Fibroblast of lung (primary cell): Measurements from ENCODE around the gene SYNJ2.

Experiments used
- EZH2 ChIP-seq: IDR thresholded peaks from 2 replicates; pipeline ENCODE4 v1.5.1; 2012; ENCODE audit warnings: low read length, control low read depth, mild to moderate bottlenecking; ENCODE audit errors: missing control alignments
- TF ChIP-seq, protein P1 (sequence below), 2 donors: IDR thresholded peaks in 1 of 2; conservative IDR thresholded peaks in 1 of 2; 1 replicate in 1 of 2; 2 replicates in 1 of 2; pipeline ENCODE4 v1.5.1; 2011 to 2012; ENCODE audit warnings: low read length in 2 of 2, control low read depth in 1 of 2, inconsistent platforms in 1 of 2, low read depth in 1 of 2, mild to moderate bottlenecking in 1 of 2

DNA sequence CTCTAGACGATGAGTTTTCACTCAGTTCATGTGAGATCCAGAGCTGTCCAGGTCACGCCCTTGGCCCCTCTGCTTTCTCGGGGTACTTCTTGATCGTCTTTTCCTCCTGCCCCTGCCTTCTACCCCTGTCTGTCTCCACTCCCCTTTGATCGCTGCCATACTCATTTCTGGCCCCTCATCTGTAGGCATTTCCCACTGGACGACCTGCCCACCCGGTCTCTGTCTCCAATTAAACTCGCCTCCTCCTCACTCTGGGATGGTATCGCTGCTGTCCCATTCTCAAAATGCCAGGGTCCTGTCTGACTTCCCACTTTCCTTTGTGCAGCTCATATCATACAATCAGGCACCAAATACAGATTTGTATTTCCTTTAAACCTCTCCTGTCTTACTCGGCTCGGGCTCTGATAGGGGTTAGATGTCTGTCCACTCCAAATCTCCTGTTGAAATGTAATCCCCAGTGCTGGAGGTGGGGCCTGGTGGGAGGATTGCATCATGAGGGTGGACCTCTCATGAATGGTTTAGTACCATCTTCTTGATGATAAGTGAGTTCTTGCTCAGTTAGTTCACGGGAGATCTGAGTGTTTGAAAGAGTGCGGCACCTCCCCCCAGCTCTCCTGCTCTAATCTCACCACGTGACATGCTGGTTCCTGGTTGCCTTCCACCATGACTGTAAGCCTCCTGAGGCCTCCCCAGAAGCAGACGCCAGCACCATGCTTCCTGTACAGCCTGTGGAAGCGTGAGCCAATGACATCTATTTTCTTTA, 3.5 kb upstream of the SYNJ2 start:
- TF ChIP-seq, protein P1, sequence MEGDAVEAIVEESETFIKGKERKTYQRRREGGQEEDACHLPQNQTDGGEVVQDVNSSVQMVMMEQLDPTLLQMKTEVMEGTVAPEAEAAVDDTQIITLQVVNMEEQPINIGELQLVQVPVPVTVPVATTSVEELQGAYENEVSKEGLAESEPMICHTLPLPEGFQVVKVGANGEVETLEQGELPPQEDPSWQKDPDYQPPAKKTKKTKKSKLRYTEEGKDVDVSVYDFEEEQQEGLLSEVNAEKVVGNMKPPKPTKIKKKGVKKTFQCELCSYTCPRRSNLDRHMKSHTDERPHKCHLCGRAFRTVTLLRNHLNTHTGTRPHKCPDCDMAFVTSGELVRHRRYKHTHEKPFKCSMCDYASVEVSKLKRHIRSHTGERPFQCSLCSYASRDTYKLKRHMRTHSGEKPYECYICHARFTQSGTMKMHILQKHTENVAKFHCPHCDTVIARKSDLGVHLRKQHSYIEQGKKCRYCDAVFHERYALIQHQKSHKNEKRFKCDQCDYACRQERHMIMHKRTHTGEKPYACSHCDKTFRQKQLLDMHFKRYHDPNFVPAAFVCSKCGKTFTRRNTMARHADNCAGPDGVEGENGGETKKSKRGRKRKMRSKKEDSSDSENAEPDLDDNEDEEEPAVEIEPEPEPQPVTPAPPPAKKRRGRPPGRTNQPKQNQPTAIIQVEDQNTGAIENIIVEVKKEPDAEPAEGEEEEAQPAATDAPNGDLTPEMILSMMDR (conservative IDR thresholded peaks at IDR 0.05 in 1 of 2, IDR thresholded peaks at IDR 0.05 in 1 of 2; ENCODE audit: low read depth in 1 of 2, low read length in 2 of 2): no peak
- no peak for TF ChIP-seq EZH2
